ENCODE measurements around the gene SLMAP. TPM values are rescaled to one million over a fixed set of nuclear protein-coding genes. Genes with fewer than 3 reads are reported as not detected.

Gene SLMAP
- total and polyA plus RNA-seq, 2 experiments from 2014 or later, result 32.1 to 73.0 TPM

GRCh38 chr3:57933602-57934001 lies 177.5 kb downstream of the SLMAP start (continued):
- TF ChIP-seq ZNF114 (CRISPR knock-in tag; IDR thresholded peaks at IDR 0.05) (no peak), ZNF331 (CRISPR knock-in tag; IDR thresholded peaks at IDR 0.05; ENCODE audit: low read depth) (no peak), CREB1 (CRISPR knock-in tag; IDR thresholded peaks at IDR 0.05; ENCODE audit: low read depth) (no peak), CTCF (conservative IDR thresholded peaks at IDR 0.05; ENCODE audit: low read depth in 2 of 2) (no peak), JUNB (IDR thresholded peaks at IDR 0.05; ENCODE audit: unreplicated experiment) (no peak)

- no peak for ATAC-seq
- Histone ChIP-seq H3K79me2 (replicated peaks; ENCODE audit: insufficient read depth) (no peaks in the 10 kb centered on the region), H3K36me3 (ENCODE audit: insufficient read depth) (no peaks in the 10 kb centered on the region)
- no peak for TF ChIP-seq ZNF114 (CRISPR knock-in tag; IDR thresholded peaks at IDR 0.05)
- TF ChIP-seq ETS1 (IDR thresholded peaks at IDR 0.05), result no peak
- no peak for TF ChIP-seq EZH2phosphoT487 (IDR thresholded peaks at IDR 0.05; ENCODE audit: unreplicated experiment)
- no peak for TF ChIP-seq JUNB (IDR thresholded peaks at IDR 0.05; ENCODE audit: unreplicated experiment)
- no peak for TF ChIP-seq ZNF462 (CRISPR knock-in tag; IDR thresholded peaks at IDR 0.05)
- TF ChIP-seq CREB1 (CRISPR knock-in tag; IDR thresholded peaks at IDR 0.05; ENCODE audit: low read depth), result no peak
- TF ChIP-seq STAT1 (IDR thresholded peaks at IDR 0.05; ENCODE audit: unreplicated experiment), result no peak
- TF ChIP-seq ZNF331 (CRISPR knock-in tag; IDR thresholded peaks at IDR 0.05; ENCODE audit: low read depth), result no peak
- no peak for TF ChIP-seq REST (IDR thresholded peaks at IDR 0.05; ENCODE audit: unreplicated experiment)
Measured at GRCh38 chr3:57934373-57934772, 178.3 kb downstream of the SLMAP start.

More at GRCh38 chr3:57934373-57934772, 178.3 kb downstream of the SLMAP start:
- peaks cover 5% of the 10 kb centered on the region; the same call in 2 of the 3 replicates for H3K4me1 Mint-ChIP-seq
- H3K27ac Mint-ChIP-seq, result no peak overlapping the region
- no peak overlapping the region for H3K4me3 Mint-ChIP-seq
- DNase-seq (ENCODE audit: low spot score), result no peak
- Histone ChIP-seq H3K4me1 (ENCODE audit: insufficient read depth) (peaks cover 5% of the 10 kb centered on the region), H3K27ac (ENCODE audit: low read depth) (no peak overlapping the region), H2AFZ (no peak overlapping the region), H3K27me3 (ENCODE audit: insufficient read depth) (no peaks in the 10 kb centered on the region), H3K9me2 (ENCODE audit: insufficient read depth) (no peaks in the 10 kb centered on the region; the same call in 1 of the 2 replicates), H4K20me1 (replicated peaks; ENCODE audit: insufficient read depth) (no peaks in the 10 kb centered on the region), H3F3A (replicated peaks; ENCODE audit: low read depth) (no peaks in the 10 kb centered on the region; the same call in 1 of the 2 replicates), H3K4me2 (no peak overlapping the region), H3K4me3 (no peak overlapping the region)
- H3K27me3 Mint-ChIP-seq (ENCODE audit: insufficient read depth, low read depth, poor library complexity), result peaks cover 4% of the 10 kb centered on the region
- no peaks in the 10 kb centered on the region for H3K9me3 Mint-ChIP-seq
- peaks cover 8% of the 10 kb centered on the region; the same call in 2 of the 3 replicates for H3K36me3 Mint-ChIP-seq (ENCODE audit: low read depth)
